SHP77 (cell line): ENCODE results near the gene UBXN11.
"Not testable (repeated sequence)": the region's sequence is repeated elsewhere in the genome, so short reads cannot be mapped to it uniquely, and the experiment has no call there.

Source experiments
- DNase-seq, 2 experiments: peaks; one replicate each; lab custom pipeline; 2025; lab: John Stamatoyannopoulos, UW

The UBXN11 gene

GRCh38 chr1:26336477-26337205 is 30.2 kb upstream of the UBXN11 start:
- DNase-seq = peak; percentile 44 to 64

DNA sequence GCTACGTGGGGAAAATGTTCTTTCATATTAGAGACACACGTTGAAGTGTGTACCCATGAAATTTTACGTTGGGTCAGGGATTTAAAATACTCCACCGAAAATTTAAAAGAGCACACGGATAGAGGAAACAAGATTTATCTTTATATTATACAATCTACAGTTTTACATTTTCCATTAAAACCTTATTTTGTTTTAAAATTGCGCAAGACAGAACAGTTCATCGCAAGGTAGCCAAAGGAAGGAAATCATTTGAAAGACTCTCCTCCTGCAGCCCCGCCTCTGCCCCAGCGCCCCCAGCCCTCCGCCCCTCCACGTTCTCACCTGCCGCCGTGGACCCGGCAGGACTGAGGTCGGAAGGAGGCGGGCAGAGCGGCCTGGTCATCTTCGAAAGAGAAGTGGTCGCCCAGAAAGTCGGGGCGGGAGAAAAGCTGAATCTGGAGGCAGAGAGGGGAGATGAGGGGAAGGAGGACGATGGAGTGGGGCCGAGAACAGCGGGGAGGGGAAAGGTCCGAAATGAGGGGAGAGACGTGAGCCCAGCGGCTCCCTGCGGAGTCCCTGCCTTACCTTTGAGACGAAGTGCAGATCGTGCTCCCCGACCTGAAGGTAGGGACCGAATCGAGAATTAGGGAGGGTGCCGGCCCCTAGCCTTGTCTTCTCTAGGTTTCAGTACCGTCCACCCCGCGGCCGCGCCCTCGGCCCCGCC is 29.5 kb upstream of the UBXN11 start:
- no peak for DNase-seq

- not testable (repeated sequence) for DNase-seq
Measured at GRCh38 chr1:26333312-26333711, 26.9 kb upstream of the UBXN11 start.

DNA sequence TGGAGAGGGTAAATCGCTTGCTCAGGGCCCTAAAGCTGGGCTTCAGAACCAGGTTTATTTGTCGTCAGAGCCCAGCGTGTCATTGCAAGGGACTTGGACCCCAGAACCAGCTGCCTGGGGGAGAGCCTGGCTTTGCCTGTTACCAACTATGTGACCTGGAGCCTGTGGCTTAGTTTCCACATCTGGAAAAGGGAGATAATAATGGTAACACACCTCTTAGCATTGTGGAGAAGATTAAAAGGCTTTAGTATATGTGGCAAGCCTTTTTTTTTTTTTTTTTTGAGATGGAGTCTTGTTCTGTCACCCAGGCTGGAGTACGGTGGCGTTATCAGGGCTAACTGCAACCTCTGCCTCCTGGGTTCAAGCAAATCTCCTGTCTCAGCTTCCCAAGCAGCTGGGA is 23.8 kb upstream of the UBXN11 start:
- no peak for DNase-seq

DNA sequence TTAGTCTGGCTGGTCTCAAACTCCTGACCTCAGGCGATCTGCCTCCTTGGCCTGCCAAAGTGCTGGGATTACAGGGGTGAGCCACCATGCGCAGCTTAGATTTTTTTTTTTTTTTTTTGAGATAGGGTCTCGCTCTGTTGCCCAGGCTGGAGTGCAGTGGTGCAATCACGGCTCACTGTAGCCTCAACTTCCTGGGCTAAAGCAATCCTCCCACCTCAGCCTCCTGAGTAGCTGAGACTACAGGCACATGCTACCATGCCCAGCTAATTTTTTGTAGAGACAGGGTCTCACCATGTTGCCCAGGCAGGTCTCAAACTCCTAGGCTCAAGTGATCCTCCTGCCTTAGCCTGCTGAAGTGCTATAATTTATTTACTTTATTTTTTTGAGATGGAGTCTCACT is 22.9 kb upstream of the UBXN11 start:
- not testable (repeated sequence) for DNase-seq

GRCh38 chr1:26328597-26328996 is 22.2 kb upstream of the UBXN11 start:
- no peak for DNase-seq

DNA sequence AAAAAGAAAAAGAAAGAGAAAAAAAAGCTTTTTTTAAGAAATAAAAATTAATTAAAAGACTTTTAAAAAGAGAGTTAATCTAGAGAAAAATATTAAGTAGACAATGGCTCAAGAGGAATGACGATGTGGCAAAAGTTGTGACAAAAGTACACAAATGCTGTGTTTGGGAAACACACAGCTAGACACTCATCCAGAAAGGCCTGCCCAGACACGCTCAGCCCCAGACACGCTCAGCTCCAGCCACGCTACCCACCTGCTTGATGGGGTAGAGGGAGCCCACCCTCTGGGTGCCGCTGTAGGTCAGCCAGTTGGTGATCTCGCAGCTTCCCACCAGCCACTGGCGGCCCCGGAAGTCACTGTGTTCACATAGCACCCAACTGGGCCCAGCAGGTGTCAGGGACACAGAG is 21.5 kb upstream of the UBXN11 start:
- DNase-seq = peak; percentile 89 to 94

DNA sequence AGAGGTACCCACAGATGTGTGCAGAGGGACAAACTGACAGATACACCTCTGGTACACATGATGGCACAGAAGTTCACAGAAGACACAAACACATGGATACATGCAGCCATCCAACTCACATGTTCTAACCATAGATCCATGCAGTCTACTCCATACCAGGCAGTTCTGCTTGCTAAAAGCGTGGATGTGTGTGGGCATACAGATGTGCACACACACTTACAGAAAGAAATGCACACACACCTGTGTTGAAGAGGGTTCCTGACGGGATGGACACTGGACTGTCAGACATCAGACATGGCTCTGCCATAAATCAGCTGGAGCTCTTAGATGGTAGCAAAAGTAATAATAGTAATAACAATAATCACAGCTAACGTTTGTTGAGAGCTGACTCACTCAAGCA is 18.1 kb upstream of the UBXN11 start:
- DNase-seq = no peak

DNA sequence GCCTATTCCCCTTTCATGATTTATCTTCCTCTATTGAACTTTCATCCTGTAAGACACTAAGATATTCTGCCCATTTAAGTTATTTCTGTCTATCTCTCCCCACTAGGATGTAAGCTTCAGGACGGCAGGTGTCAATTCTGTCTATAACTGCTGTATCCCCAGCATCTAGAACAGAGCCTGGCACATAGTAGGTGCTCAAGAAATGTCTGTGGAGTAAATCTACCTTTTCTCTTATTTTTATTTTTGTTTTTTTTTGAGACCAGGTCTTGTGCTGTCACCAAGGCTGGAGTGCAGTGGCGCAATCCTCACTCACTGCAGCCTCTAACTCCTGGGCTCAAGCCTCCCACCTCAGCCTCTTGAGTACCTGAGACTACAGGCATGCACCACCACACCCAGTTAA is 16.9 kb upstream of the UBXN11 start:
- no peak for DNase-seq

DNA sequence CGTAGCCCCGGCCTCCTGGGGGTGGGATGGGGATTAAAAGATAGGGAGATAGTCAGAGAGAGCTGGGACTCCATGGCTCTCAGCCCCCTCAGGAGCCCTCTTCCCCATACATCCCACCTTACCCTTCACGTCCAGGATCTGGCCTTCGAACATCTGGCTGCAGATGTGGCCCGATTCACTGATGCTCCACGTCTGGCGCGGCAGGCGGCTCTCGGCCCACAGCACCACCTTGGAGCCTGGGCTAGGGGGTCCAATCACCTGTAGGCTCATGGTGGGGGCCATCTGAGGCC is 15.6 kb upstream of the UBXN11 start:
- no peak for DNase-seq

DNA sequence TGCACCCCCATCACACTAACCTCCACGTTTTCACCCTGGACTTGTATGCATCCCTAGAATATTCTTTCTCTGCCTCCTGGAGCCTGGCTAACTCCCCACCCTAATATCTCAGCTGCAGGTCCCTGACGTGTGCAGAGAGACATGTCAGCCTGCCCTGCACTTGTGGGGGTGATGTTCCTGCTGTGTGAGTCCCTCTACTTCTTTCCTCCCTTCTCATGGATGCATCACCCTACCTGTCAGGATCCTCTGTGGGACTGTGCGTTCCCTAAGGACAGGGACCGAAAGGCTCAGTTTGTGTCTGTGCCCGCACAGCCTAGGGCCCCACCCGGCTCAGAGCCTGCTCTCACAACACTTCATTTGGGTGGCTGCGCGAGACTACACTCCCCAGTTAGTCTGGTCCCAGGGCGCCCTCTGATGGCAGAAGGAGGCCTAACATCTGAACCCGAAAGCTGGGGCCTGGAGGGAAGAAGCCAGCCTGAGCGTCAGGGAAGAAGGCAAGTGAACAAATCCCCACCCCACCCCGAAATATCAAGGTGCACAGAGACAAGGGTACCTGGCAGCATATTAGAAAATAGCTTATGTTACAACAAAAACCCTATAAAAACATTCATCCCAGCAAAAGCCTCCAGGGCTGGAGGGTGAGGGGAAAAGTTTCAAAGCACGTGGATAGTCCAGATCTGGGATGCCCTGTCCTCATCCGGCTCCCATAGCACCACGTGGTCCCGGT is 15.0 kb upstream of the UBXN11 start:
- peak; percentile 59 to 76 for DNase-seq

- no peak for DNase-seq
Measured at GRCh38 chr1:26320896-26321295, 14.5 kb upstream of the UBXN11 start.

DNA sequence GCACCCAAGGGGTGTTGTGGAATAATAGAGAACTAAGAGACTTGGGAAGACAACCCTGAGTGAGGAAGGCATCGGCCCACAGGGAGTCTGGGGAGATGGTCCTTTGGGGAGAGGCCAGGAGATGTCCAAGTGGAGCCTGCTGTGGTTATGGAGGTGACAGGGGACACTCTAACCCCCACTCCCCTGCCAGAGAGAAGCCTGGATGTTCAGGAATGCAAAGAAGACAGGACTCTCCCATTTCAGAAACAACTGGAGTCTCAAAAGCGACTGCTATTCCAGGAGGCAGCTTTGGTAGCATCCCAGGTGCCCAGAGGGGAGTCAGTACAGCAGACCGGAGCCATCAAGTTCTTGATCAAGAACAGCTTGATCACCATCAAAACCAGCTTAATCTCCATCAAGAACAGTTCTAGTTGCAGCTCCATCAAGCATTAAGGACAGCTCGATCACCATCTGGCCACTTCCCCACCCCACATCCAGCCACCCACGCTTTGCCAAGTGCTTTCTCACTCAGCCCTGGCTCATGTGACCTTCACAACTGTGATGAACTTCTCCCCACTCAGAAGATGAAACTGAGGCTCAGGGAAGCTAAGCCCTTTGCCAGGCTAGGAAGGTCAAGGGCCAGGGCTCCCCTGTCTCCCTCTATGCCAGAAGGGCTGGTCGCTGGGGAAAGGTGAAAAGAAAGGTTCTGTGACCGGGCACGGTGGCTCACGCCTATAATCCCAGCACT is 12.1 kb upstream of the UBXN11 start:
- DNase-seq = no peak

- no peak for DNase-seq
Measured at GRCh38 chr1:26317612-26318337, 11.3 kb upstream of the UBXN11 start, which contains the start of gene CD52. Gene CD52, plus strand, starts transcription at chr1:26317958. Its CDS starts 60 bp downstream, at chr1:26318018.

- no peak for DNase-seq
Measured at GRCh38 chr1:26317146-26317545, 10.7 kb upstream of the UBXN11 start.

GRCh38 chr1:26315874-26316850 is 9.7 kb upstream of the UBXN11 start:
- DNase-seq = no peak

DNA sequence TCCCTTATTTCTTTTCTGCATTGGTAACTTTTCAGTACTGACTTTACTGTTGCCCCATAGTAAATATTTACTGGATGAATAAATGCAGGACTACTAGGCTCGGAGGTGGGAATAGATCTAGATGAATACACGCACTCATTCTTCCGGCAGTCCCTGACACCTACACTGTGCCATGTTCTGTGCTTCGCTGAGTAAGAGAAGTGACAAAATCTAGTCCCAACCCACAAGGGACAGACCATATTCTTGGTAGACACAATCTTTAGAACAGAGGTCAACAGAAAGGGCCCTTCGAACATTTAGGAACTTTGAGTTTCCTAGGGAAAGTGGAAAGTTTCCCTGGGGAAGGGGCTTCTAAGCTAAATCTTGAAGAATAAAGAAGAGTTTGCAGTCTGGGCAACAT is 8.1 kb upstream of the UBXN11 start:
- DNase-seq = no peak

GRCh38 chr1:26307966-26308899 is 1.8 kb upstream of the UBXN11 start:
- not testable (repeated sequence) for DNase-seq

DNA sequence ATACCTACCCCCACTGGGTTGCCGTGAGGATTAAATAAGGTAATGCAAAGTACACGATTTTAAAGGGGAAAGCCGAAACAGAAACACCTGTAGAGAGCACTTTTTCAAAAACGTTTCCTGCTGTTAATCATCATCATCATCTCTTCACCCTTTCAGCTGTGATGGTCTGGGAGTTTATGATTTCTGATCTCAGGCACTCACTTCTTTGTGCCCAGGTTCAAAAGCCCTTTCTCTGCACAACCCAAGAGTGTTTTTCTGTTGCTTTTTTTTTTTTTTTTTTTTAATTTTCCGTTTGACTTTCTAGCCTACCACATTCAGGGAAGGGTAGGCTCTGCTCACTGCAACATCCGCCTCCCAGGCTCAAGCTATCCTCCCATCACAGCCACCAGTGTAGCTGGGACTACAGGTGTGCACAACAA is 936 bp upstream of the UBXN11 start:
- DNase-seq = no peak
